Loucy (cell line): ENCODE measurements around the gene VAV3.

Experiments
- CTCF ChIP-seq: fragments of 200-600 bp; sonication (generic); conservative IDR thresholded peaks from 2 replicates; pipeline ENCODE4 v1.5.1; 2014; ENCODE audit warnings: mild to moderate bottlenecking, antibody characterized with exemption, low read length
- EZH2phosphoT487 ChIP-seq: fragments of 200-600 bp; IDR thresholded peaks from 2 replicates; pipeline ENCODE4 v1.6.1; 2018; ENCODE audit warnings: antibody characterized with exemption, mild to moderate bottlenecking, moderate library complexity, borderline replicate concordance

- TF ChIP-seq EZH2phosphoT487 = no peak
- TF ChIP-seq CTCF = no peak
These were observed 68.6 kb downstream of the VAV3 start for GRCh38 chr1:107896401-107896800.
